Activated CD4-positive, alpha-beta T cell treated with anti-CD3 and anti-CD28 coated beads for 24 hours (primary cell): ENCODE data around the gene KIAA0930.
"Not testable (repeated sequence)": the region's sequence is repeated elsewhere in the genome, so short reads cannot be mapped to it uniquely, and the experiment has no call there.

Source experiments
- DNase-seq, 2 donors: peaks; one replicate each; pipeline ENCODE4 v3.0.0-alpha.2; 2020; ENCODE audit warnings: low read depth in 2 of 2

KIAA0930 gene

DNA sequence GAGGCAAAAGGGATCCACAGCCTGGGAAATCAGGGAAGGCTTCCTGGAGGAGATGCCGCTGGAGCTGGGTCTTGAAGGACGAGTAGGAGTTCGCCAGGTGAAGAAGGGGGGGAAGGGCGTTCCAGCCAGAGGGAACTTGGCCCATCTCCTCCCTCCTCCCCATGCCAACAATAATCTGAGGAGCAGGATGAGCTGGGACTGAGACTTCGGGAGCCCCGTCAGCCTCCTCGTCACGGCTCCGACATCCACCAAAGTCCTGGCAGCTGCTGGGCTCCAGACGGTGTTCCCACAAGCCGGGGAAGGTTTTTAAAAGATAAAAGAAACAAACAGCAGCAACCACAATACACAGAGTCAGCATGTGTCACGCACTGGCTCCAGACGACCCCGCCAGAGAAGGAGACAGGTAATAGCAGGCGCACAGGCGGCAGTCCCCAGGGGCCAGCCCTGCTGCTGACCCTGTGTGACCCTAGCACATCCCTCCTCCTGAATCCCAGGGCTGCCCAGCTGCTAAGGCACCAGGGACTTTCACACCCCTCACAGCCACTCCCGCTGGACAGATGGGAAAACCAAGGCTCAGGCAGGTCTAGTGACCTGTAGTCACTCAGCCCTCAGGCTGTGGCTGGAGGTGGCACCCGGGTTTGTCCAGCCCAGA lies 39.7 kb downstream of the KIAA0930 start:
- DNase-seq: no peak

DNA sequence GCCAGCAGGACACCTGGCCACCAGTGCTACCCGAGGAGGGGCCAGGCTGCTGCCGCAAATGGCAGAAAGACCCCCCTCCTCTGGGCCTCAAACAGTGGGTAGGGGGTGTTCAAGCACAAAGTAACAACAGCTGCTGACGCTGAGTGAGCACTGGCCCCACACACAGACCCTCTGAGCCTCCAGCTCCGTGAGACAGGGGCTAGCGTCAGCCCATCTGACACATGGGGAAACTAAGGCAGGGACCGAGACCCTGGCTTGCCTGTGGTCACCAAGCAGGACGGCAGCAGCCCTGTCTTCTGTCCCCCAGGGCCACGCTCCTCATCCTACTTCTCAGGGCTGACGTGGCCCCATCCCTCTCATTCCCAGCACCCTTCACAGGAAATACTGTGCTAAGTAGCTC lies 40.5 kb downstream of the KIAA0930 start:
- no peak for DNase-seq

DNA sequence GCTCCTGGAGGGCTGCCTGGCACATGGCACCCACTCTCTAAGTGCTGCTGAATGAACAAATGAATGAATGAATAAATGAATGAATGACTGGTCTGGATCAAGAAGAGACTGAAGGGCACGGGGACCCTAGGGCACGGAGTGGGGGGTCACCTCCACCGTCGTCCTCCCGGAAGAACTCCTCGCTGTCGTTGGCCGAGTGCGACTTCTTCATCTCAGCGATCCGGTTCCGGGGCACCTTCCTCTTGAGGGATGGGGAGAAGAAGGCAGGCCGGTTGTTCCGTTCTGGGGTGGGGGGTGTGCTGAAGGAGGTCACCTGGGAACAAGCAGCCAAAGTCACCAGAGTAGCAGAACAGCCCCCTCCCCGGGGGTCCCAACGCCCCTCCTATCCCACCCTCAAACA lies 41.0 kb downstream of the KIAA0930 start:
- DNase-seq: no peak

- no peak for DNase-seq
These were observed 42.3 kb downstream of the KIAA0930 start for GRCh38 chr22:45198463-45198795.

DNA sequence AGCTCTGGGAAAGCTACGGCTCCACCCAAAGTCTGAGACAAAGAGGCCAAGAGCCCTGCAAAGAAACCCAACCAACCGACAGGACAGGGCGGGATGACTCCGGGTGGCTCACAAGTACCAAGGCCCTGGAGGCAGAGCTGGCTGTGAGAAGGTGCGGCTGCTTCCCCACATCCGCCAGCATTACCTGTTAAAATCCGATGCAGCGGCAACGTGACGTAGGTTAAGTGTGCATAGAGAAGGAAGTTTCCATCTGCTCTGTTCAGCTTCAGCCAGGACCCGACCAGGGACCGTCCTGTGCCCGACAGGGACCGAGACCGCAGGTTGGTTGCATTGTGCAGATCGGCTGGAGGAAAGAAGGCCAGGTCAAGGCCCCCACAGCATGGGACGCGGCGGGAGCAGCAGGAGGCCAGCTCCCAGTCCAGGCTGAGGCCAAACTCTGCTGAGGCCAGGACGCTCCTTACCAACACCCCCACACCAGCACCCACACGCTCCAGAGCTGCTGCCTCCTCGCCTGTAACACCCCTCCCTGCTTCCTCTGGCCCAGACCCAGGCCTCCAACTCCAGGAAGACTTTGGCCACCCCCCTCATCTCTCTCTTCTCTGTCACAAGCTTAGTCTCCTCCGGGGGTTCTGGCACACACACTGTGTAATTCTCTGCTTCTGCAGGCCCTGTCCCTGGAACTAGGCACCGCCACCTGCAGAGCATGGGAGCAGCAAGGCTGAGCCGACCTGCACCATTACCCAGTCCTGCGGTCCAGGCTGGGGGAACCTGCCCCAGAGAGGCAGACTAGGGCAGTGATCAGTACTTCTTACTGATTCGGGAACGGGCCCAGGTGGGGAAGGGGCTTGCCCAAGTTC lies 42.9 kb downstream of the KIAA0930 start:
- DNase-seq: no peak

GRCh38 chr22:45196926-45197605 lies 43.6 kb downstream of the KIAA0930 start:
- no peak for DNase-seq

- no peak for DNase-seq
These were observed 44.4 kb downstream of the KIAA0930 start for GRCh38 chr22:45196308-45196707.

DNA sequence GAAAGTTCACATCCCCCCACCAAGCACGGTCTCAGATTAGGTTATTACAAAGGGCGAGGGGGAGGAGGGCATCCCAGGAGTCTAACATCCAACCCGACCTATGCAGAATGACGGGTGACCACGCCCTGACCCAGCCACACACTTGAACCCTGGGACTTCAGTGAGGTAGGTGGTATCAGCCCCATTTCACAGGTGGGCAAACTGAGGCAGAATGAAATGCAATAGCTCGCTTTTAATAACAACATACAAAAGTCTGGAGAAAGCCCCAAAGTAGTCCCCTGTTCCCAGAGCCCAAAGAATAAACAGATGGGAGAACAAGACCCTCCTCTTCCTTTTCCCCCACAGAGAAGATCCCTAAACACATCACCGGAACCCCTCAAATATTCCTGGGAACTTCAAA lies 45.1 kb downstream of the KIAA0930 start:
- no peak for DNase-seq

GRCh38 chr22:45194686-45195085 lies 46.0 kb downstream of the KIAA0930 start:
- no peak for DNase-seq

- DNase-seq: no peak
These were observed 48.0 kb downstream of the KIAA0930 start for GRCh38 chr22:45192701-45193187.

GRCh38 chr22:45191746-45192145 lies 48.9 kb downstream of the KIAA0930 start:
- not testable (repeated sequence) for DNase-seq

- no peak for DNase-seq
These were observed 50.4 kb downstream of the KIAA0930 start for GRCh38 chr22:45190202-45190872.

GRCh38 chr22:45188779-45189178 lies 51.9 kb downstream of the KIAA0930 start:
- no peak for DNase-seq

DNA sequence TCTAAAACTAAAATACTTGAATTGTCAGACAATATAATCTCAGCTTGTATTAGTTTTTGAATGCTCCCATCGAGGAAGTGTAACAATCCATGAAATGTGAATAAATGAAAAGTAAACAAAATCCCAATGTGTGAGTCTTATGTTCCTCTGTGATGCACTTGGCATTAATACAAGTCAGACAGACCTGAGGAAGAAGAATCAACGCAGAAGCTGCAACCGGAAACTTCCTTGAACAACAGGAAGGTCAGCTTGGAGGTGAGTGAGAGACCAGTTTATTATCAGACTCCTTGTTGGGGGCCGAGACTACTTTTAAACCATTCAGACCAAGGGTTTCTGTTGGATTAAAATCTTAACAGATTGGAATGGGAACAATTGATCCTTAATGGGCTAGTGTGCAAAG lies 52.8 kb downstream of the KIAA0930 start:
- no peak for DNase-seq

- no peak for DNase-seq
These were observed 54.8 kb downstream of the KIAA0930 start for GRCh38 chr22:45185718-45186514.

DNA sequence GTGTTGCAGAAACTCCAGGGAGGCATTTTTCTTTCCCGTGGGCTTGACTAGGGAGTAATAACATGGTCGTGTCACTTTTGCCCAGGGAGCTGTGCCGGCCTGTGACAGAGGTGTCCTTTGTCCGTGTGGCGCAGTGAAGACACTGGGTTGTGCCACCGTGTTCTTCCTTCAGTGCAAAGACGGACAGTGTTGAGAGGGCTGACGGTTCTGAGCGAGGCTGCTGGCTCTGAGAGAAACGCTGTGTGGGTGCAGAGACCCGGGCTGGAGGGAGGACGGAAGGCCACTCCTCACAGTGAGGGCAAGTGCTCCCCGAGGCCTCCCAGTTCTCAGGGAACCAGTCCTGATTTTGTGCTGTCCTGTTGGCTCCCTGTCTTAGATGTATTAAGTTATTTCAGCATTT lies 56.7 kb downstream of the KIAA0930 start:
- DNase-seq: no peak

DNA sequence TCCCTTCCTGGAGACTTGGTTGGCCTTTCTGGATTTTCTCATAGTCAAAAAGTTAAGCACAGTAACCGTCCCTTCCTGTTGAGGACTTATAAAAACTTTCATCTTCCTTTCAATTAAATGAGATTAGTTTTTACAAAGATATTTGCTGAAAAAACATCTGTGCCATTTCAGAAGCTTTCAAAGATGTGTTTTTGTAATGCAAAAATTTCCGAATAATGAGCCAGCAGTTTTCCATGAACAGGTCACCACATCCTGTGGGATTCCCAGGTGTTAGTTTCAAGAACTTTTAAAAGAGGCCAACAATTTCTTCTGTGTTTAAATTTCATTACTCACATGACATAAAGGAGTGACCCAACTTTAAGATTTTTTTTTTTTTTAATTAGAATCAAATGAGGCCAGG lies 58.9 kb downstream of the KIAA0930 start:
- no peak for DNase-seq

DNA sequence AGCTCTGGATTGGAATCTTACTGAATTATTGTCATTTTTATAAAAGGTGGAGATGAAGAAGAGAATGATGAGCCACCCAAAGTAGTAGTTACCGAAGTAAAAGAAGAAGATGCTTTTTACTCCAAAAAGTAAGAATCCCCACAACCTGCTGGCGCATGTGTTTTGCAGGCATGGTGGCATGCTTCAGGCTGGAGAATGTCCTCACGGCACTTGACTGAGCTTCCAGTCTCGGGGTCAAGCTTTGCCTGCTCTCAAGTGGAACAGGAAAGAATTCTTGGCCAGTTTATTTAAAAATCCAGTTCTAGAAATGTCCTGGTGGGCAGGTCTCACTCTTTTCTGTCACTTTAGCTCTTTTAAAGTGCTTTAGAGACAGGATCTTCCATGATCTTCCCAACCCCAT lies 59.5 kb downstream of the KIAA0930 start:
- no peak for DNase-seq

DNA sequence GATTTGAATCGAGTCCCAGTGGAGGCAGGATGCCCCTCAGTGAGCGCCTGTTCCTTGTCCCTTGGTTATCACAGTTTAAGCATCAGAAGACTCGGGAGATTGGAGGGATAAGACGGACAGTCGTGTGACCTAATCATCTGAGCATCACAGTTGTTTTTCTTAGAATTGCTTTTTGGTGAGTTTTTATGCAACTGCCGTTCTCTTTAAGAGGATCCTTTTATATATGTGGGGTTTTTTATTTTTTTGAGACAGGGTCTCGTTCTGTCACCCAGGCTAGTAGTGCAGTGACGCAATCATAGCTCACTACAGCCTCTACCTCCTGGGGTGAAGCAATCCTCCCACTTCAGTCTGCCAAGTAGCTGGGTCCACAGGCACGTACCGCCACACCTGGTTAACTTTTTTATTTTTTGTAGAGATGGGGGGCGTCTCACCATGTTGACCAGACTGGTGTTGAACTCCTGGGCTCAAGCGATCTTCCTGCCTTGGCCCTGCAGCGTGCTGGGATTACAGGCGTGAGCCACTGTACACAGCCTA lies 60.5 kb downstream of the KIAA0930 start:
- DNase-seq: no peak

GRCh38 chr22:45179276-45180049 lies 61.2 kb downstream of the KIAA0930 start:
- DNase-seq: no peak
